IMR-90 (cell line): ENCODE results near the gene UTP4. TPM values are rescaled to one million over a fixed set of nuclear protein-coding genes. Genes with fewer than 3 reads are reported as not detected.

Source experiments
- ATAC-seq: fragments of 200-7000 bp; cut with Tn5 transposase; 2 replicates; pipeline ENCODE4 v1.9.1; 2020; ENCODE audit warnings: low read depth, mild to moderate bottlenecking, moderate library complexity
- BruUV-seq: library from RNA; stranded (reverse); fragments of 400-500 nt; replicated peaks from 2 replicates; lab custom pipeline; 2021; lab: Mats Ljungman, UMichigan
- CTCF ChIA-PET: fragments of 300-600 bp; formaldehyde crosslinking; extraction: SDS; loops from one replicate; lab custom pipeline; 2021; ENCODE audit warnings: antibody characterized with exemption; lab: Yijun Ruan, JAX
- POLR2A ChIA-PET: fragments of 300-600 bp; sonication (Branson Sonifier 250); formaldehyde crosslinking; loops from one replicate; lab custom pipeline; 2022; ENCODE audit warnings: antibody characterized with exemption; ENCODE audit not compliant: unreplicated experiment; lab: Charles Lee
- DNase-seq: peaks from one replicate; pipeline ENCODE4 v3.0.0; 2013
- H2AFZ ChIP-seq: replicated peaks from 2 replicates; pipeline ENCODE3; 2013; ENCODE audit warnings: low read length, mild to moderate bottlenecking; ENCODE audit not compliant: poor library complexity
- H2AK5ac ChIP-seq: 2 replicates; pipeline ENCODE4 v1.6.1; 2013; ENCODE audit warnings: low read depth, low read length, inconsistent platforms
- H2AK9ac ChIP-seq: replicated peaks from 2 replicates; pipeline ENCODE3; 2013; ENCODE audit warnings: mild to moderate bottlenecking, low read depth, low read length, moderate library complexity; ENCODE audit not compliant: poor library complexity
- H2BK120ac ChIP-seq: 2 replicates; pipeline ENCODE4 v1.6.1; 2013; ENCODE audit warnings: low read depth, low read length, inconsistent platforms
- H2BK15ac ChIP-seq: 3 replicates; pipeline ENCODE4 v1.6.1; 2013; ENCODE audit warnings: low read depth, low read length, inconsistent platforms
- H2BK20ac ChIP-seq: 2 replicates; pipeline ENCODE4 v1.6.1; 2013; ENCODE audit warnings: low read depth, mild to moderate bottlenecking, inconsistent platforms, low read length, moderate library complexity
- H2BK5ac ChIP-seq: 2 replicates; pipeline ENCODE4 v1.6.1; 2013; ENCODE audit warnings: mild to moderate bottlenecking, low read depth, low read length, inconsistent platforms; ENCODE audit not compliant: poor library complexity, severe bottlenecking
- H3K14ac ChIP-seq: replicated peaks from 2 replicates; pipeline ENCODE4 v1.6.1; 2013; ENCODE audit warnings: low read depth, low read length, inconsistent platforms
- H3K18ac ChIP-seq: 2 replicates; pipeline ENCODE4 v1.6.1; 2013; ENCODE audit warnings: low read depth, low read length, control low read depth
- H3K23ac ChIP-seq: 2 replicates; pipeline ENCODE4 v1.6.1; 2013; ENCODE audit warnings: low read depth, low read length, inconsistent platforms
- H3K27ac ChIP-seq: 2 replicates; pipeline ENCODE4 v1.5.1; 2013; ENCODE audit warnings: mild to moderate bottlenecking, control low read depth, low read length; ENCODE audit not compliant: insufficient read depth
- H3K27me3 ChIP-seq: 2 replicates; pipeline ENCODE4 v1.6.1; 2013; ENCODE audit warnings: low read length; ENCODE audit not compliant: control insufficient read depth, insufficient read depth
- H3K36me3 ChIP-seq: 2 replicates; pipeline ENCODE4 v1.6.1; 2013; ENCODE audit warnings: low read length, mixed read lengths; ENCODE audit not compliant: control insufficient read depth, insufficient read depth
- H3K4ac ChIP-seq: 2 replicates; pipeline ENCODE4 v1.6.1; 2013; ENCODE audit warnings: low read depth, low read length, inconsistent platforms
- H3K4me1 ChIP-seq: 2 replicates; pipeline ENCODE4 v1.6.1; 2013; ENCODE audit warnings: low read length, mixed read lengths; ENCODE audit not compliant: control insufficient read depth, insufficient read depth
- H3K4me2 ChIP-seq: 2 replicates; pipeline ENCODE4 v1.6.1; 2013; ENCODE audit warnings: low read depth, mild to moderate bottlenecking, control low read depth, low read length, moderate library complexity
- H3K4me3 ChIP-seq: 2 replicates; pipeline ENCODE4 v1.5.1; 2013; ENCODE audit warnings: low read depth, mild to moderate bottlenecking, control low read depth, low read length, moderate library complexity; ENCODE audit not compliant: insufficient read depth
- H3K56ac ChIP-seq: 2 replicates; pipeline ENCODE4 v1.6.1; 2013; ENCODE audit warnings: low read length, inconsistent platforms; ENCODE audit not compliant: insufficient read depth; ENCODE audit errors: extremely low read depth
- H3K79me1 ChIP-seq, 2 experiments: 2 replicates each; pipeline ENCODE4 v1.6.1; 2013; ENCODE audit warnings: low read length in 2 of 2, inconsistent platforms in 1 of 2, low read depth in 1 of 2
- H3K9ac ChIP-seq: 2 replicates; pipeline ENCODE4 v1.6.1; 2013; ENCODE audit warnings: low read depth, low read length, control low read depth
- H3K9me1 ChIP-seq: 2 replicates; pipeline ENCODE4 v1.6.1; 2013; ENCODE audit warnings: low read length, inconsistent platforms; ENCODE audit not compliant: insufficient read depth
- H3K9me3 ChIP-seq: 2 replicates; pipeline ENCODE4 v1.6.1; 2013; ENCODE audit warnings: low read length; ENCODE audit not compliant: control insufficient read depth, insufficient read depth
- H4K20me1 ChIP-seq: 2 replicates; pipeline ENCODE4 v1.6.1; 2013; ENCODE audit warnings: low read length, inconsistent platforms; ENCODE audit not compliant: insufficient read depth
- H4K5ac ChIP-seq: 2 replicates; pipeline ENCODE4 v1.6.1; 2013; ENCODE audit warnings: mild to moderate bottlenecking, low read depth, low read length, control low read depth
- H4K8ac ChIP-seq, 2 experiments: 2 replicates each; pipeline ENCODE4 v1.6.1; 2013; ENCODE audit warnings: low read depth in 2 of 2, low read length in 2 of 2, control low read depth in 1 of 2, inconsistent platforms in 1 of 2
- H4K91ac ChIP-seq: 2 replicates; pipeline ENCODE4 v1.6.1; 2013; ENCODE audit warnings: low read depth, low read length, inconsistent platforms; ENCODE audit not compliant: insufficient read depth
- BHLHE40 ChIP-seq: fragments of 150-350 bp; IDR thresholded peaks from 2 replicates; pipeline ENCODE4 v1.6.1; 2016; ENCODE audit warnings: mild to moderate bottlenecking, low read depth, low read length
- CEBPB ChIP-seq: IDR thresholded peaks from 2 replicates; pipeline ENCODE4 v1.6.1; 2012; ENCODE audit warnings: low read depth, low read length, improper control_type of control experiment
- CHD1 ChIP-seq: IDR thresholded peaks from 2 replicates; pipeline ENCODE4 v1.6.1; 2012; ENCODE audit warnings: low read depth, low read length, improper control_type of control experiment
- CTCF ChIP-seq: conservative IDR thresholded peaks from 2 replicates; pipeline ENCODE4 v1.5.1; 2012; ENCODE audit warnings: mild to moderate bottlenecking, low read depth, low read length, improper control_type of control experiment
- ELK1 ChIP-seq: fragments of 150-350 bp; IDR thresholded peaks from 2 replicates; pipeline ENCODE4 v1.6.1; 2016; ENCODE audit warnings: low read depth, mild to moderate bottlenecking, low read length, moderate library complexity, borderline replicate concordance
- FOS ChIP-seq: fragments of 150-350 bp; IDR thresholded peaks from 2 replicates; pipeline ENCODE4 v1.6.1; 2016; ENCODE audit warnings: low read depth, low read length
- MAFK ChIP-seq: IDR thresholded peaks from 2 replicates; pipeline ENCODE4 v1.6.1; 2012; ENCODE audit warnings: low read depth, low read length, improper control_type of control experiment
- MAZ ChIP-seq: IDR thresholded peaks from 2 replicates; pipeline ENCODE4 v1.6.1; 2012; ENCODE audit warnings: low read depth, mild to moderate bottlenecking, low read length, improper control_type of control experiment, moderate library complexity, borderline replicate concordance
- MXI1 ChIP-seq: IDR thresholded peaks from 2 replicates; pipeline ENCODE4 v1.6.1; 2012; ENCODE audit warnings: low read depth, mild to moderate bottlenecking, low read length, moderate library complexity, borderline replicate concordance
- NFE2L2 ChIP-seq: fragments of 150-350 bp; IDR thresholded peaks from 2 replicates; pipeline ENCODE4 v1.6.1; 2016; ENCODE audit warnings: low read depth, mild to moderate bottlenecking, low read length
- POLR2A ChIP-seq: IDR thresholded peaks from 2 replicates; pipeline ENCODE4 v1.6.1; 2012; ENCODE audit warnings: mild to moderate bottlenecking, low read depth, low read length
- RAD21 ChIP-seq: IDR thresholded peaks from 2 replicates; pipeline ENCODE4 v1.6.1; 2012; ENCODE audit warnings: low read length, improper control_type of control experiment
- RCOR1 ChIP-seq: IDR thresholded peaks from 2 replicates; pipeline ENCODE4 v1.6.1; 2012; ENCODE audit warnings: mild to moderate bottlenecking, low read length, improper control_type of control experiment; ENCODE audit not compliant: insufficient replicate concordance
- RFX5 ChIP-seq: IDR thresholded peaks from 2 replicates; pipeline ENCODE4 v1.8.0; 2012; ENCODE audit warnings: low read depth, mild to moderate bottlenecking, low read length, moderate library complexity
- SMC3 ChIP-seq: fragments of 150-350 bp; IDR thresholded peaks from 2 replicates; pipeline ENCODE4 v1.6.1; 2016; ENCODE audit warnings: low read depth, mild to moderate bottlenecking, antibody characterized with exemption, low read length, moderate library complexity
- USF2 ChIP-seq: fragments of 150-350 bp; IDR thresholded peaks from 2 replicates; pipeline ENCODE4 v1.6.1; 2017; ENCODE audit warnings: mild to moderate bottlenecking, antibody characterized with exemption, low read length, low read depth
- WGBS, 2 experiments: methylation state at CpG; one replicate each; pipeline versions ENCODE4 v1.1.5 to v1.1.7; 2013; ENCODE audit warnings: missing lambda C conversion rate in 2 of 2; ENCODE audit not compliant: insufficient read length in 1 of 2; ENCODE audit errors: extremely low coverage in 2 of 2; 5-methylcytosine and 5-hydroxymethylcytosine counted together
- dilution Hi-C: fragments of 300-500 bp; cut with HindIII; formaldehyde crosslinking; loops from one replicate; pipeline ENCODE4 v1.14.3; 2018; ENCODE audit warnings: low sequenced_read_pairs; ENCODE audit not compliant: unreplicated experiment
- in situ Hi-C: fragments of 300-500 bp; cut with MboI; formaldehyde crosslinking; loops from 3 replicates; pipeline ENCODE4 v1.14.3; 2019; ENCODE audit warnings: low sequenced_read_pairs, inconsistent platforms, mixed read lengths
- intact Hi-C: fragments of 100-400 bp; cut with micrococcal nuclease; formaldehyde crosslinking; loops from 2 replicates; pipeline ENCODE4 v1.10.0; 2022
- polyA plus RNA-seq, 3 experiments: library from polyadenylated mRNA; depleted of rRNA; stranded (reverse); fragments of >200 nt; gene quantifications; 2 replicates each; pipeline ENCODE4 v1.2.3, GENCODE V29; 2012; ENCODE audit warnings: low replicate concordance in 1 of 3
- total RNA-seq: library from RNA; depleted of rRNA; stranded (reverse); fragments of >200 nt; gene quantifications from 2 replicates; pipeline ENCODE4 v1.2.3, GENCODE V29; 2012

The UTP4 gene
- total and polyA plus RNA-seq, 2 of the 4 experiments (the other 2 are of a cell fraction) = 32.1 to 61.8 TPM

GRCh38 chr16:69119536-69119935 is 12.9 kb upstream of the UTP4 start:
- Histone ChIP-seq H3K4me1 (no peaks in the 10 kb centered on the region), H3K4me2 (no peak overlapping the region), H4K8ac (no peak overlapping the region), H4K20me1 (peaks cover 15% of the 10 kb centered on the region), H2AK9ac (no peak overlapping the region), H3K79me1 (peaks cover 33 to 58% of the 10 kb centered on the region in 2 experiments), H2AFZ (no peak overlapping the region), H4K5ac (no peak overlapping the region), H4K91ac (no peak overlapping the region), H3K14ac (no peak overlapping the region), H2AK5ac (no peak overlapping the region), H3K18ac (no peak overlapping the region), H3K4ac (no peak overlapping the region), H2BK15ac (no peak overlapping the region), H3K23ac (no peak overlapping the region), H3K9ac (no peak overlapping the region), H3K27ac (no peak overlapping the region), H3K27me3 (no peaks in the 10 kb centered on the region), H3K9me3 (no peaks in the 10 kb centered on the region), H2BK5ac (no peak overlapping the region), H2BK20ac (no peak overlapping the region), H3K36me3 (peaks cover 52% of the 10 kb centered on the region), H3K56ac (no peak overlapping the region), H3K9me1 (peaks cover 6% of the 10 kb centered on the region), H3K4me3 (no peak overlapping the region), H2BK120ac (no peak overlapping the region)
- TF ChIP-seq RAD21 (no peak), RFX5 (no peak), POLR2A (no peak), SMC3 (no peak), FOS (no peak), CEBPB (no peak), CHD1 (no peak), MAFK (no peak), NFE2L2 (no peak), MXI1 (no peak), MAZ (no peak), ELK1 (no peak), RCOR1 (no peak), USF2 (no peak), BHLHE40 (no peak), CTCF (no peak)
- POLR2A ChIA-PET = no interaction called here
- dilution Hi-C loops = no loop called here
- CTCF ChIA-PET = no interaction called here
- intact Hi-C loops = no loop called here
- no peak for ATAC-seq
- in situ Hi-C loops = loop anchor here (5.0 to 10.0 kb wide), 3 partner anchors 145 to 415 kb away; no protein-coding TSS in a partner anchor
- WGBS, 2 experiments = 100% methylated on average over 1 of the region's 2 CpGs; no CpG with 5 or more reads in 1 of the 2 experiments
- BruUV-seq = no TSS peak
- no peak for DNase-seq
